Endothelial cell of umbilical vein (primary cell): ENCODE data around the gene COL13A1. TPM values are rescaled to one million over a fixed set of nuclear protein-coding genes. Genes with fewer than 3 reads are reported as not detected.

Experiments used
- BruUV-seq: library from RNA; stranded (reverse); fragments of 400-500 nt; replicated peaks from 2 replicates; lab custom pipeline; 2021; lab: Mats Ljungman, UMichigan
- CTCF ChIA-PET: fragments of 300-600, 350-600 bp; sonication (Branson Sonifier 250); formaldehyde crosslinking; loops from one replicate; lab custom pipeline; 2021; ENCODE audit warnings: antibody characterized with exemption, inconsistent platforms; lab: Charles Lee
- POLR2A ChIA-PET: fragments of 300-600, 350-600 bp; sonication (Branson Sonifier 250); formaldehyde crosslinking; loops from one replicate; lab custom pipeline; 2021; ENCODE audit warnings: antibody characterized with exemption, inconsistent platforms; lab: Charles Lee
- DNase-seq: peaks from one replicate; pipeline ENCODE4 v3.0.0-alpha.2; 2011; ENCODE audit warnings: low read depth, low spot score
- FAIRE-seq: peaks from 2 replicates; lab custom pipeline; 2011; peaks lifted over from hg19 to GRCh38; lab: Jason Lieb, UNC
- H2AFZ ChIP-seq: 2 replicates; pipeline ENCODE4 v1.6.0; 2012; ENCODE audit warnings: low read depth, low read length, control low read depth, inconsistent platforms
- H3K27ac ChIP-seq: 2 replicates; pipeline ENCODE4 v1.5.1; 2011; ENCODE audit warnings: low read depth, mild to moderate bottlenecking, control low read depth, low read length, moderate library complexity; ENCODE audit not compliant: insufficient read depth
- H3K27me3 ChIP-seq, 2 experiments: 2 replicates each; pipeline versions ENCODE4 v1.6.0 to v1.6.1; 2011; ENCODE audit warnings: low read length in 2 of 2, mixed read lengths in 1 of 2; ENCODE audit not compliant: control insufficient read depth in 2 of 2, insufficient read depth in 2 of 2
- H3K36me3 ChIP-seq, 2 experiments: 2 replicates in 1 of 2; 3 replicates in 1 of 2; pipeline ENCODE4 v1.5.1; 2011; ENCODE audit warnings: low read length in 2 of 2, mild to moderate bottlenecking in 1 of 2, moderate library complexity in 1 of 2; ENCODE audit not compliant: control insufficient read depth in 2 of 2, insufficient read depth in 2 of 2; ENCODE audit errors: extremely low read depth in 1 of 2
- H3K4me1 ChIP-seq: 3 replicates; pipeline ENCODE4 v1.5.1; 2011; ENCODE audit warnings: mild to moderate bottlenecking, low read length; ENCODE audit not compliant: control insufficient read depth, insufficient read depth; ENCODE audit errors: extremely low read depth
- H3K4me2 ChIP-seq: 2 replicates; pipeline ENCODE4 v1.6.1; 2011; ENCODE audit warnings: low read length, control low read depth, mixed read lengths; ENCODE audit not compliant: insufficient read depth
- H3K4me3 ChIP-seq, 3 experiments: fragments of 200-600 bp in 1 of 3; sonication (generic), shearing (Covaris generic) in 1 of 3; replicated peaks in 1 of 3; 2 replicates each; pipeline ENCODE4 v1.5.1; 2011 to 2016; ENCODE audit warnings: control low read depth in 3 of 3, low read length in 3 of 3, mild to moderate bottlenecking in 2 of 3, inconsistent platforms in 1 of 3, low read depth in 1 of 3, moderate library complexity in 1 of 3; ENCODE audit not compliant: insufficient read depth in 1 of 3
- H3K79me2 ChIP-seq: 2 replicates; pipeline ENCODE4 v1.6.0; 2012; ENCODE audit warnings: low read length, inconsistent platforms; ENCODE audit not compliant: control insufficient read depth, insufficient read depth
- H3K9ac ChIP-seq: replicated peaks from 2 replicates; pipeline ENCODE3; 2011; ENCODE audit warnings: low read length, control low read depth; ENCODE audit not compliant: insufficient read depth; ENCODE audit errors: extremely low read depth
- H3K9me1 ChIP-seq: replicated peaks from 3 replicates; pipeline ENCODE4 v1.6.0; 2011; ENCODE audit warnings: mild to moderate bottlenecking, low read length; ENCODE audit not compliant: control insufficient read depth, insufficient read depth; ENCODE audit errors: extremely low read depth
- H3K9me3 ChIP-seq: replicated peaks from 2 replicates; pipeline ENCODE4 v1.5.1; 2012; ENCODE audit warnings: low read length, inconsistent platforms; ENCODE audit not compliant: control insufficient read depth, insufficient read depth
- H4K20me1 ChIP-seq: replicated peaks from 2 replicates; pipeline ENCODE3; 2011; ENCODE audit warnings: mild to moderate bottlenecking, low read length; ENCODE audit not compliant: control insufficient read depth, insufficient read depth; ENCODE audit errors: extremely low read depth
- EZH2 ChIP-seq: IDR thresholded peaks from 2 replicates; pipeline ENCODE4 v1.6.1; 2012; ENCODE audit warnings: borderline replicate concordance, low read depth, mild to moderate bottlenecking, moderate library complexity, low read length, inconsistent platforms; ENCODE audit not compliant: severe bottlenecking
- GATA2 ChIP-seq: IDR thresholded peaks from 2 replicates; pipeline ENCODE4 v1.7.0; 2011; ENCODE audit warnings: low read depth, mild to moderate bottlenecking, moderate library complexity, mixed read lengths, low read length; ENCODE audit not compliant: insufficient read length, insufficient read depth
- MYC ChIP-seq: IDR thresholded peaks from one replicate; pipeline ENCODE4 v1.6.1; 2011; ENCODE audit warnings: mild to moderate bottlenecking, low read depth, low read length
- POLR2A ChIP-seq: IDR thresholded peaks from 2 replicates; pipeline ENCODE4 v1.6.1; 2012; ENCODE audit warnings: low read depth, mild to moderate bottlenecking, control low read depth, low read length
- dilution Hi-C: fragments of 300-500 bp; cut with MboI; formaldehyde crosslinking; loops from one replicate; pipeline ENCODE4 v1.15.0; 2019; ENCODE audit warnings: low sequenced_read_pairs; ENCODE audit not compliant: extremely low pct_ligation_motif_present
- intact Hi-C: fragments of 100-400 bp; cut with micrococcal nuclease; formaldehyde crosslinking; loops from one replicate; pipeline ENCODE4 v1.10.0; 2022
- polyA plus RNA-seq, 4 experiments: library from polyadenylated mRNA; depleted of rRNA in 3 of 4; stranded (reverse) in 3 of 4; unstranded in 1 of 4; fragments of >200 nt; gene quantifications; 2 replicates each; pipeline versions ENCODE4 v1.2.1 to v1.2.3, GENCODE V29; 2011 to 2012; ENCODE audit warnings: missing spikeins in 1 of 4
- total RNA-seq: library from RNA; stranded (reverse); gene quantifications from 2 replicates; pipeline ENCODE4 v1.2.3, GENCODE V29; 2021
- TF ChIP-seq, protein P1 (sequence below), 2 donors: IDR thresholded peaks; 1 replicate in 1 of 2; 2 replicates in 1 of 2; pipeline ENCODE4 v1.5.1; 2011; ENCODE audit warnings: low read length in 2 of 2, mild to moderate bottlenecking in 2 of 2, moderate library complexity in 2 of 2, control low read depth in 1 of 2, inconsistent platforms in 1 of 2, low read depth in 1 of 2; ENCODE audit not compliant: insufficient read depth in 1 of 2; ENCODE audit errors: extremely low read depth in 1 of 2
- TF ChIP-seq, protein P2 (sequence below): IDR thresholded peaks from 2 replicates; pipeline ENCODE4 v1.6.1; 2011; ENCODE audit not compliant: insufficient read depth, insufficient read length

Gene COL13A1
- total and polyA plus RNA-seq, 2 donors (not counting 3 experiments of a cell fraction or from before 2014, with no cell fraction given): 21.4 to 47.5 TPM

DNA sequence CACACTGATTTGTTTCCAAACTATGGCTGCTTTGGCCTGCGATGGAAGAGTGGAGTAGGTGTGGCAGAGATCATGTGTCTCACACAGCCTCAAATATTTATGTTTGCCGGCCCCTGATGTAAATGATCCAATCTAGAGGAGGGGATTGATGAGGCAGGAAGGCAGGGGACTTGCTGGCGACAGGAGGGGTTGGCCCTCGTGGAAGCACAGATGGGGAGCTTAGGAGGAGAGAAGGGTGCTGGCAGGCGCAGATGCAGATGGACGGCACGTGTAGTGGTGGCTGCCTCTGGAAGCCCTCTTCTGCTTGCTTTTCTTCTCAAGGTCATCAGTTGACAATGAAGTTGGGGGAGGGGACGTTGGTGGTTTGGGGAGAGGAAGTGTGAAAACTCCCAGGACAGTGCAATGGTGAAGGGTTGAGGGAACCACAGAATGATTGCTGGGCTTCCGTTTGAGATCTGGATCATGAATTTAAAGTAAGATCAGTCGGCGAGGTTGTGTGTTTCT lies 15.4 kb downstream of the COL13A1 start:
- Histone ChIP-seq H3K9ac (no peak overlapping the region), H3K79me2 (peaks cover 83% of the 10 kb centered on the region), H3K27ac (no peak overlapping the region), H3K9me3 (no peaks in the 10 kb centered on the region), H3K4me3 (no peak overlapping the region), H3K36me3 (no peaks in the 10 kb centered on the region), H2AFZ (no peak overlapping the region), H4K20me1 (no peaks in the 10 kb centered on the region), H3K27me3 (no peaks in the 10 kb centered on the region), H3K4me1 (peaks cover 39% of the 10 kb centered on the region), H3K9me1 (no peaks in the 10 kb centered on the region), H3K4me2 (no peak overlapping the region)
- intact Hi-C loops (no loop called here), dilution Hi-C loops (no loop called here)
- FAIRE-seq: no peak
- POLR2A ChIA-PET: no interaction called here
- TF ChIP-seq POLR2A (no peak), GATA2 (no peak), MYC (no peak), EZH2 (no peak)
- TF ChIP-seq, protein P1, sequence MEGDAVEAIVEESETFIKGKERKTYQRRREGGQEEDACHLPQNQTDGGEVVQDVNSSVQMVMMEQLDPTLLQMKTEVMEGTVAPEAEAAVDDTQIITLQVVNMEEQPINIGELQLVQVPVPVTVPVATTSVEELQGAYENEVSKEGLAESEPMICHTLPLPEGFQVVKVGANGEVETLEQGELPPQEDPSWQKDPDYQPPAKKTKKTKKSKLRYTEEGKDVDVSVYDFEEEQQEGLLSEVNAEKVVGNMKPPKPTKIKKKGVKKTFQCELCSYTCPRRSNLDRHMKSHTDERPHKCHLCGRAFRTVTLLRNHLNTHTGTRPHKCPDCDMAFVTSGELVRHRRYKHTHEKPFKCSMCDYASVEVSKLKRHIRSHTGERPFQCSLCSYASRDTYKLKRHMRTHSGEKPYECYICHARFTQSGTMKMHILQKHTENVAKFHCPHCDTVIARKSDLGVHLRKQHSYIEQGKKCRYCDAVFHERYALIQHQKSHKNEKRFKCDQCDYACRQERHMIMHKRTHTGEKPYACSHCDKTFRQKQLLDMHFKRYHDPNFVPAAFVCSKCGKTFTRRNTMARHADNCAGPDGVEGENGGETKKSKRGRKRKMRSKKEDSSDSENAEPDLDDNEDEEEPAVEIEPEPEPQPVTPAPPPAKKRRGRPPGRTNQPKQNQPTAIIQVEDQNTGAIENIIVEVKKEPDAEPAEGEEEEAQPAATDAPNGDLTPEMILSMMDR (IDR thresholded peaks at IDR 0.05; ENCODE audit: extremely low read depth in 1 of 2, insufficient read depth in 1 of 2, low read depth in 1 of 2, low read length in 2 of 2): no peak
- TF ChIP-seq, protein P2, sequence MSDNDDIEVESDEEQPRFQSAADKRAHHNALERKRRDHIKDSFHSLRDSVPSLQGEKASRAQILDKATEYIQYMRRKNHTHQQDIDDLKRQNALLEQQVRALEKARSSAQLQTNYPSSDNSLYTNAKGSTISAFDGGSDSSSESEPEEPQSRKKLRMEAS: no peak
- CTCF ChIA-PET: interaction anchor here (1.2 to 5.2 kb wide), 3 partner anchors 9 to 1802 kb away, joined by 3 to 21 read pairs (median 5); no protein-coding TSS in a partner anchor
- DNase-seq: no peak
- BruUV-seq: no TSS peak
